Stomach (tissue), 4 donors: ENCODE data around the gene TECR.
A peak's percentile ranks its signal among the peaks of the same experiment; 100 is the strongest.

Experiments
- POLR2A ChIP-seq, 4 donors: fragments of 450-650 bp; IDR thresholded peaks; one replicate each; pipeline ENCODE4 v1.6.1; 2016; ENCODE audit warnings: antibody characterized with exemption in 4 of 4, control low read depth in 2 of 4, mild to moderate bottlenecking in 1 of 4, moderate library complexity in 1 of 4
- TF ChIP-seq, protein P1 (sequence below), 7 experiments: fragments of 450-650 bp in 4 of 7; fragments of 200-600 bp in 3 of 7; sonication (generic) in 3 of 7; IDR thresholded peaks; one replicate each; pipeline ENCODE4 v1.5.1; 2016 to 2019; ENCODE audit warnings: antibody characterized with exemption in 7 of 7, control low read depth in 2 of 7, mild to moderate bottlenecking in 1 of 7

DNA sequence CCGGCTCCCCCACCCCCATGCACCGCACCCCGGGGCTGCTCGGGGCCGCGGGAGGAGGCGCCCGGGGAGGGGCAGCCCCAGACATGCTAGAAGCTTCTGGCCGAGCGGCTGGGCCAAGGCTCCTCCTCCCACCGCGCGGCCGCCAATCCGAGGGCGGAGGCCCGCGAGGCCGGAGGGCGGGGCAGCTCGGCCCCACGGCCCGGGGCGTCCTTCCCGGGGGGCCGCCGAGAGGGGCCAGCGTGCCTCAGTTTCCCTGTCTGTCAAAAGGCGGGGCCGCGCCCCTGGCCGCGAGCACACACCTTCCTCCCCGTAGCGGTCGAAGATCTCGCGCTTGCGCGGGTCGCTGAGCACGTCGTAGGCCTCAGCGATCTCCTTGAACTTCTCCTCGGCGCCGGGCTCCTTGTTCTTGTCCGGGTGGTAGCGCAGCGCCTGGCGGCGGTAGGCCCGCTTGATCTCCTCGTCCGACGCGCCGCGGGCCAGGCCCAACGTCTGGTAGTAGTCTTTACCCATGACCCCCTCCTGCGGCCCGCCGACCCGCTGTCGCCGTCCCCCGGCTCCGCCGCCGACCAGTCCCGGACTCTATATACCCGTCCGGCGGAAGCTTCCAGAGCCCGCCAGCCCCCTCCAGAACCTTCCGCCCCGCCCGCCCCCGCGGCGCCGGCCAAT lies 11.4 kb upstream of the TECR start, which contains the start of gene DNAJB1:
- TF ChIP-seq POLR2A (IDR thresholded peaks at IDR 0.05), result peak in 2 of 4 donors; percentile 88 to 92
- TF ChIP-seq, protein P1, sequence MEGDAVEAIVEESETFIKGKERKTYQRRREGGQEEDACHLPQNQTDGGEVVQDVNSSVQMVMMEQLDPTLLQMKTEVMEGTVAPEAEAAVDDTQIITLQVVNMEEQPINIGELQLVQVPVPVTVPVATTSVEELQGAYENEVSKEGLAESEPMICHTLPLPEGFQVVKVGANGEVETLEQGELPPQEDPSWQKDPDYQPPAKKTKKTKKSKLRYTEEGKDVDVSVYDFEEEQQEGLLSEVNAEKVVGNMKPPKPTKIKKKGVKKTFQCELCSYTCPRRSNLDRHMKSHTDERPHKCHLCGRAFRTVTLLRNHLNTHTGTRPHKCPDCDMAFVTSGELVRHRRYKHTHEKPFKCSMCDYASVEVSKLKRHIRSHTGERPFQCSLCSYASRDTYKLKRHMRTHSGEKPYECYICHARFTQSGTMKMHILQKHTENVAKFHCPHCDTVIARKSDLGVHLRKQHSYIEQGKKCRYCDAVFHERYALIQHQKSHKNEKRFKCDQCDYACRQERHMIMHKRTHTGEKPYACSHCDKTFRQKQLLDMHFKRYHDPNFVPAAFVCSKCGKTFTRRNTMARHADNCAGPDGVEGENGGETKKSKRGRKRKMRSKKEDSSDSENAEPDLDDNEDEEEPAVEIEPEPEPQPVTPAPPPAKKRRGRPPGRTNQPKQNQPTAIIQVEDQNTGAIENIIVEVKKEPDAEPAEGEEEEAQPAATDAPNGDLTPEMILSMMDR (IDR thresholded peaks at IDR 0.05), result no peak
